Right renal cortex interstitium (tissue), 3 donors: Measurements from ENCODE around the gene TMBIM1. TPM values are rescaled to one million over a fixed set of nuclear protein-coding genes. Genes with fewer than 3 reads are reported as not detected.
A peak's percentile ranks its signal among the peaks of the same experiment; 100 is the strongest.

Source experiments
- DNase-seq, 3 donors: peaks; one replicate each; pipeline ENCODE4 v3.0.0-alpha.2; 2013; ENCODE audit warnings: low read depth in 3 of 3, low spot score in 2 of 3
- polyA plus RNA-seq, 3 donors: library from polyadenylated mRNA; unstranded; fragments of 120-200 nt; gene quantifications; one replicate each; pipeline ENCODE4 v1.2.1, GENCODE V29; 2013; ENCODE audit not compliant: insufficient read length in 3 of 3

The TMBIM1 gene
- polyA plus RNA-seq, 3 donors = 90.0 to 103 (median 96.6) TPM

- DNase-seq = peak in 2 of 3 donors; percentile 39 to 62
Observed at GRCh38 chr2:218260742-218261422, 31.4 kb downstream of the TMBIM1 start, which contains the start of gene GPBAR1. Gene GPBAR1, plus strand, starts transcription at chr2:218261015. Its CDS starts 1,710 bp downstream, at chr2:218262725.

DNA sequence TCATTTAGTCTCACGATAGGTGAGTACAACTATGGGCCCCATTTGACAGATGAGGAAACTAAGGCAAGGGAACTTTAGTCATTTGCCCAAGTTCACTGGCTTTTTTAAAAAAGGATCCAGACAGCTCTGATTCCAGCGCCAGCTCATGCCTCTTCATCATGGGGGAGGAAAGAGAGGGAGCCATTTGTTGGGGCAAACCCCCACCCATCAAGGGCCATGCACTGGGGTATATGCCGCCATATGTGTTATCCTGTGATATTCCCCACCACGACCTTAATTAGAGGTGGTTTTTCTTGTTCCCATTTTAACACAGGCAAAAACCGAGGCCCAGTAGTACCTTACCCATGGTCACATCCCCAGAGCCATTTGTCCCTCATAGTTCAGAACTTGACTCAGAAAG, 32.1 kb downstream of the TMBIM1 start:
- DNase-seq = no peak

DNA sequence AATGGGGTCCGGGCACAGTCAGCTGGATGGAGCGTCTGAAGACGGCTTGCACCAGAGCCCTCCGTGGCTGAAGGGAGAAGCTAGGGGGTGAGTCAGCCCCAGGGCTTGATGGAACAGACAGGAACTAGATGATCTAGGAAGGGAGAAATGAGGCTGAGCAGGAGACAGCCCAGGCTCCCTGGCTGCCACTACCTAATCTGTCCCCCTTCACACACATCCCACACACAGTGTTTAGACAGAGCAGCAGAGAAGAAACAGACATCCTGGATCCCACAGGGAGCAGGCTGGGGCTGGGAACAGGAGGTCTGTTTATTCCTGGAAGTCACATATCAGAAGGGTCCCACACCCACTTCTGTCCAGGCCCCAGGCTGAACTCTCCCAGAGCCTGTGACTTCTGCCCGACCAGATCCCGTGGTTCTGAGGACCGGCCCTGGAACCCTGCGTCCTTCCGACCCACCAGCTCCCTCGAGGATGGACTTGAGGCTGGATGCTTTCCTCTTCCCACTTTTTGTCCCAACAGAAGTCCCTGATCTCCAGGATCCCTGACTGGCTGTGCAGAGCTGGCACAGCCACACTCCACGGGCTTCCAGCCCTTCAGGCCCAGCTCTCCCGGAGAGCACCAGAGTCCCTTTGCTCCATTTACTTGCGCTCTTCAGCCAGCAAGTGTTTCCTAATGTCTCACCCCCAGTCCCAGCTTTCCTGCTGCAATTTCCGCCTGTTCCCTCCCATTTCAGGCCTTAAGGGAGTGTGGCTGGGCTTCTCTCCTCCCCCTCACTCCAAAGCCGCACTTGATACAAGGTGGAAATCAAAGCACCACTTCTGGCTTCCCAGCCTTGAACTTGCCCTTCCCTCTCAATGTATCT, 33.0 kb downstream of the TMBIM1 start:
- no peak for DNase-seq

- no peak for DNase-seq
Observed at GRCh38 chr2:218257390-218257981, 34.8 kb downstream of the TMBIM1 start.

- no peak for DNase-seq
Observed at GRCh38 chr2:218256612-218257350, 35.5 kb downstream of the TMBIM1 start.

GRCh38 chr2:218255446-218255845, 36.9 kb downstream of the TMBIM1 start:
- DNase-seq = no peak

DNA sequence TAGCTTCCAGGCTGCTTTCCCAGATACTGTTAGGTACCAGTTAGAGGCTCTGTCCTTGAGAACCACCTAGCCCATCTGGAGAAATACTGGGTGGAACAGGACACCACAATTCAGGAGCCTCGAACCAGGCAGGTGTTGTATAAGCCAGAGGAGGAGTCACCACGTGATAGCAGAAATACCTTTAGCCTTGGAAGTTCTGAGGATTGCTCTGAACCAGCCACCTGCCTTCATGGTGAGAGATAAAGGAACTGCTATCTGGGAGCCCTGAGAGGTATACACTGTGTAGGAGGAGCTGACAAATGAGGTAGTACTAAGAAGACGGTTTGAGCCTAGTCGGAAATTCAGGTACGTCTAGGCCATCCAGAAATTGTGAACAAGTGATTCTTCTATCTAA, 39.1 kb downstream of the TMBIM1 start:
- DNase-seq = no peak

DNA sequence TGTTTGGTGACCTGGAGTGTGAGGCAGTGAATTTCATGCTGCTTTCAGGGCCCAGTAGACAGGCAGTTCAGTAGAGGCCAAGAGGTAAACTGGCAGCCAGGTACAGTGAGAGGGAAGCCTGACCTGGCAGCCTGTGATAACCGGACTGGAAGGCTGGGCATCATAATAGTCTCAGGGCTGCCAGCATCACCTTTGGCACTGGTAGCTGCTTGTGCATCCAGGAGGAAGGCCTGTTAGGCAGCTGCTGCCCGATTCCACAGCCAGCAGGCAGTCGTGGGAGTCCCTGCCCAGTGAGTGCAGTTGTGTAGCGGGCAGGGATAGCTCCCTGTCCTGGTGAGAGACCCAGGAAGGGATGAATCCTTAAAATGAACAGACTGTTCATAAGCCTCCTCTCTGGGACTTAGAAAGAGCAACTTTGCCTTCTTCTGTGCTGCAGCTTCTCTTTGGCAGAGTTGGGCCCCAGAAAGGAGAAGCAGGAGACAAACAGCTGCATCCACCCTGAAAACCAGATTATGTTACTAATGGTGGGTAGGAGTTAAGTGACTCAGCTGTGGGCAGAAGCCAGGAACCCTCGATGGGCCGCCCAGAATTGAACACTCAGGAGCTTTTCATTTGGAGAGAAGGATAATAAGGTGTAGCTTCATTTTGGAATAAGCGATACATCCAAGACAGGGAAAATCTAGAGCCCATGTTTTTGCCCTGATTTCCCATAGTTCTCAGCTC, 39.6 kb downstream of the TMBIM1 start:
- no peak for DNase-seq

GRCh38 chr2:218249691-218250090, 42.6 kb downstream of the TMBIM1 start:
- DNase-seq = no peak

DNA sequence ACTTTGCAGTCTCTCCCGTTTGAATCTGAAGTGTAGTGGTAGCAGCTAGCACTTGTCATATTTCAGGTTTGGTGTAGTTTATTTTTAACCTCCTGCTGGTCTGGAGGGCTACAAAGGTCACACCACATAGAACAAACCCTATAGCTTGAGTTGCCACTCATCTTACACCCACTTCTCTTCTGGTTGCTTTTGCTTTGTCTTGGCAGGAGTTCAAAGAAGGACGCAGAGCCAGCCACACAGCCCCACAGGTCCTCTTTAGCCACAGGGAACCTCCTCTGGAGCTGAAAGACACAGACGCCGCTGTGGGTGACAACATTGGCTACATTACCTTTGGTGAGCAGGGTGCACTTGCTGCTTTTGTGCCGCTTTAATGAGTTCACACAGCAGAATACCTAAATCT, 47.1 kb downstream of the TMBIM1 start:
- DNase-seq = no peak

GRCh38 chr2:218244665-218245064, 47.6 kb downstream of the TMBIM1 start:
- no peak for DNase-seq

GRCh38 chr2:218244204-218244603, 48.1 kb downstream of the TMBIM1 start:
- DNase-seq = no peak

GRCh38 chr2:218238887-218239286, 53.4 kb downstream of the TMBIM1 start:
- DNase-seq = no peak

DNA sequence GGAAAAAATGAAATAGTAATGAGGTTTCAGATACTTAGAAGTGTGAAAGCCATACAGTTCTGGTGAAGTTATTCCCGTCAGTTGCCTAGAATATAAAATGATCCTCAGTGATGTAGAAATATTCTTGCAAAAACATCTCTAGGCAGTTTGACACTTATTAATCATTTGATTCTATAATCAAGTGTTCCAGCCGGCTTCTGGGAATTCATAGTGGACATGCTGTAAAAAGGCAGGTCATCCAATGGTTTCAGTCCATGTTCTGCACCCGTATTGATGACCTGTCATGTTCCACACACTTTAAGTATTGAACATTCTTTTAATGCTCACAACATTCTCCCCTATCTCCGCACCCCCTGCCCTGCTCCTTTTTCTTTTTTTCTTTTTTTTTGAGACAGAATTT, 55.5 kb downstream of the TMBIM1 start:
- no peak for DNase-seq

DNA sequence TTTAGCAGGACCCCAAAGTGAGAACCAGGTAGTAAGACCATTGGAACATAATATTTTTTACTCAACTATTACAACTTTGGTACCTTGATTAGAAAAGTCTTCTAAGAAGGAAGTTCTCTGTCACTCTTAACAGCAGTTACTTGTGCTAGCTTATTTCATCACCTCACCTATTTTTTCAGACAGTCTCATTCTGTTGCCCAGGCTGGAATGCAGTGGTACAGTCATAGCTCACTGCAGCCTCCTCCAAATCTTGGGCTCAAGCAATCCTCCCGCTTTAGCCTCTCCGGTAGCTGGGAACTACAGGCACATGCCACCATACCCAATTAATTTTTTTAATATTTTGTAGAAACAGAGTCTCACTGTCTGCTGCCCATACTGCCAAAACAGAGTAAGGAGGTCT, 57.3 kb downstream of the TMBIM1 start:
- DNase-seq = no peak

- no peak for DNase-seq
Observed at GRCh38 chr2:218234521-218234920, 57.8 kb downstream of the TMBIM1 start.

- no peak for DNase-seq
Observed at GRCh38 chr2:218233543-218233942, 58.8 kb downstream of the TMBIM1 start.

GRCh38 chr2:218230882-218231281, 61.4 kb downstream of the TMBIM1 start:
- DNase-seq = no peak

DNA sequence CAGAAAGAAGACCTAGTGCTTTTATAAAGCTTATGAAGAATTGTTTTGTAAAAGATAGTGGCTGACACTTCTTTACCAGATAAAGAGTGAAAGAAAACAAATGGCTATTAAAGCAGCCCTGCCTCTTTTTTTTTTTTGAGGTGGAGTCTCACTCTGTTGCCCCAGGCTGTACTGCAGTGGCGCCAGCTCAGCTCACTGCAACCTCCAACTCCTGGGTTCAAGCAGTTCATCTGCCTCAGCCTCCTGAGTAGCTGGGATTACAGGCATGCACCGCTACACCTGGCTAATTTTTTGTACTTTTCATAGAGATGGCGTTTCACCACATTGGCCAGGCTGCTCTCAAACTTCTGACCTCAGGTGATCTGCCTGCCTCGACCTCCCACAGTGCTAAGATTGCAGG, 62.5 kb downstream of the TMBIM1 start:
- DNase-seq = no peak

DNA sequence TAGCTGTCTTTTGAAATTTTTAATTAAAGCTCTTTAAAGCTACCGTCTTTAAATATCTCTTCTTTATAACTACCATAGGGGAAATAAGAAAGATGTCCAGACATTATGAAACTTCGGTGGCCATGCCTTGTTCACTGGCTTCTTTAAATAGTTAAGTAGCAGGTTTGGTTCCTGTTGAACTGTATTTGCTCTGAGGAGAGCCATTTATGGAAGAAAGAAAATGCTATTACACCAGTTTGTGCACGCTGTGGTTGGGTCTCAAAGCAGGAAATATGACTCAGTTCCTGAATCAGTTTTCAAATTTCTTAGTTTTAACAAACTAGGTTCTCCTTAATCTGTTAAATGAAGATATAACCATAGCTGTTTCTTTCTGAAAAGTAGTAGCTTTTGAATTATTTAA, 63.1 kb downstream of the TMBIM1 start:
- DNase-seq = no peak
